Hindlimb muscle (tissue), 1 donor: Measurements from ENCODE around the gene ZBTB7B. TPM values are rescaled to one million over a fixed set of nuclear protein-coding genes. Genes with fewer than 3 reads are reported as not detected.

Source experiments
- DNase-seq: peaks from one replicate; pipeline ENCODE4 v3.0.0-alpha.2; 2013
- polyA plus RNA-seq: library from polyadenylated mRNA; unstranded; fragments of 120-200 nt; gene quantifications from one replicate; pipeline ENCODE4 v1.2.1, GENCODE V29; 2013; ENCODE audit not compliant: insufficient read length

Gene ZBTB7B
- polyA plus RNA-seq, 1 donor, result 11.3 TPM

GRCh38 chr1:155062702-155063411 is 60.3 kb downstream of the ZBTB7B start:
- DNase-seq, result no peak

DNA sequence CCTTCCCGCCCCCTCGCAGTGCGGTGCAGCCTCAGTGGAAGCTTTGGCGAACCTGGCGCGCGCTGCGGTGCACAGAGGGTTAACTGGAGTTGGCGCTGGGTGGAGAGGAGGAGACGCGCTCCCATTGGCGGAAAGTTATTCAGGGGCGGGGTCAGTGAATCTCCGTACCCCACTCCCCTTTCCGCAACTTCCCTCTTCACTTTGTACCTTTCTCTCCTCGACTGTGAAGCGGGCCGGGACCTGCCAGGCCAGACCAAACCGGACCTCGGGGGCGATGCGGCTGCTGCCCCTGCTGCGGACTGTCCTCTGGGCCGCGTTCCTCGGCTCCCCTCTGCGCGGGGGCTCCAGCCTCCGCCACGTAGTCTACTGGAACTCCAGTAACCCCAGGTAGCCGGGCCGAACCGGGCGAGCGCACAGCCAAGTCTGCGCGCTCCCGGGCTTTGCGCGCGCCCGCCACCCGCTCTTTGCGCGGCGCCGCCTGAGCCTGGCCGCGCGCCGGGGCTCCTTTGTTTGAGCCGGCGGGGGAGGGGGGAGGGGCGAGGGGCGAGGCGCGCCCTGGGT is 61.0 kb downstream of the ZBTB7B start, which contains the start of gene EFNA4:
Gene EFNA4, plus strand, starts transcription at position 191 of the 561 bp plus-strand sequence. Its CDS starts 84 bp downstream, at position 275.
- DNase-seq, result peak; percentile 89

- DNase-seq, result no peak
Observed at GRCh38 chr1:155064111-155064831, 61.7 kb downstream of the ZBTB7B start.

GRCh38 chr1:155064832-155065429 is 62.3 kb downstream of the ZBTB7B start:
- DNase-seq, result no peak

DNA sequence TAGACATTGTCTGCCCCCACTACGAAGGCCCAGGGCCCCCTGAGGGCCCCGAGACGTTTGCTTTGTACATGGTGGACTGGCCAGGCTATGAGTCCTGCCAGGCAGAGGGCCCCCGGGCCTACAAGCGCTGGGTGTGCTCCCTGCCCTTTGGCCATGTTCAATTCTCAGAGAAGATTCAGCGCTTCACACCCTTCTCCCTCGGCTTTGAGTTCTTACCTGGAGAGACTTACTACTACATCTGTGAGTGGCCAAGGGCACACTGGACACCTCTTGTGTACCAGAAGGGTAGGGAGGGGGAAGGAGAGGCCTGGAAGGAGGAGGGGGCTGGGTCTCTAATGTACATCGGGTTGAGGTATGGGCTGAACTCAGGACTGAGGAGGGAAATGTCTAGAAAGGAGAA is 64.2 kb downstream of the ZBTB7B start:
- no peak for DNase-seq

Other genes starting within 250 kb of the ZBTB7B start
- 11.8 TPM for gene KCNN3, start 132.5 kb upstream of the ZBTB7B start, polyA plus RNA-seq
- gene PMVK, start 66.1 kb upstream of the ZBTB7B start, polyA plus RNA-seq, result 33.8 TPM
- gene PBXIP1, start 46.7 kb upstream of the ZBTB7B start, polyA plus RNA-seq, result 175 TPM
- gene PYGO2, start 41.0 kb upstream of the ZBTB7B start, polyA plus RNA-seq, result 32.1 TPM
- gene SHC1, start 32.1 kb upstream of the ZBTB7B start, polyA plus RNA-seq, result 75.7 TPM
- gene CKS1B, start 28.1 kb upstream of the ZBTB7B start, polyA plus RNA-seq, result 48.2 TPM
- 20.6 TPM for gene FLAD1, start 19.5 kb upstream of the ZBTB7B start, polyA plus RNA-seq
- 0.67 TPM for gene LENEP, start 9.2 kb upstream of the ZBTB7B start, polyA plus RNA-seq
- gene DCST2, start 31.0 kb downstream of the ZBTB7B start, polyA plus RNA-seq, result 2.1 TPM
- gene DCST1, start 31.0 kb downstream of the ZBTB7B start, polyA plus RNA-seq, result not detected
- 69.3 TPM for gene ADAM15, start 48.5 kb downstream of the ZBTB7B start, polyA plus RNA-seq
- 6.0 TPM for gene EFNA4, start 60.9 kb downstream of the ZBTB7B start, polyA plus RNA-seq
- gene EFNA3, start 76.0 kb downstream of the ZBTB7B start, polyA plus RNA-seq, result 2.5 TPM
- 24.7 TPM for gene EFNA1, start 125.1 kb downstream of the ZBTB7B start, polyA plus RNA-seq
- gene SLC50A1, start 133.1 kb downstream of the ZBTB7B start, polyA plus RNA-seq, result 22.6 TPM
- 25.1 TPM for gene DPM3, start 137.7 kb downstream of the ZBTB7B start, polyA plus RNA-seq
- 78.9 TPM for gene KRTCAP2, start 170.5 kb downstream of the ZBTB7B start, polyA plus RNA-seq
- 0.40 TPM for gene TRIM46, start 171.0 kb downstream of the ZBTB7B start, polyA plus RNA-seq
- 39.6 TPM for gene THBS3, start 205.1 kb downstream of the ZBTB7B start, polyA plus RNA-seq
- 18.0 TPM for gene MTX1, start 205.9 kb downstream of the ZBTB7B start, polyA plus RNA-seq